Measurements from ENCODE around the gene MIA3. TPM values are rescaled to one million over a fixed set of nuclear protein-coding genes. Genes with fewer than 3 reads are reported as not detected.

The MIA3 gene
- total and polyA plus RNA-seq, 4 donors: 20.7 to 69.3 (median 41.6) TPM

- Histone ChIP-seq H3K4me3 (no peak overlapping the region), H3K36me3 (ENCODE audit: control insufficient read depth in 4 of 4, insufficient read depth in 4 of 4, low read length in 4 of 4) (peaks cover 9 to 22% (median 12%) of the 10 kb centered on the region in 4 donors), H3K4me1 (ENCODE audit: control insufficient read depth in 5 of 5, insufficient read depth in 5 of 5, low read length in 5 of 5) (peaks cover 0 to 9% (median 4%) of the 10 kb centered on the region in 5 donors), H3K9ac (ENCODE audit: insufficient read depth in 1 of 2, low read length in 2 of 2) (no peak overlapping the region), H3K27me3 (ENCODE audit: control insufficient read depth in 3 of 3, insufficient read depth in 3 of 3, low read length in 2 of 3) (no peaks in the 10 kb centered on the region), H3K9me3 (ENCODE audit: control insufficient read depth in 4 of 4, insufficient read depth in 3 of 4, low read length in 3 of 4) (no peaks in the 10 kb centered on the region), H3K27ac (ENCODE audit: low read depth in 1 of 2, low read length in 1 of 2) (no peak overlapping the region)
- no peak for TF ChIP-seq CTCF (IDR thresholded peaks at IDR 0.05; ENCODE audit: control extremely low read depth, extremely low read depth)
- DNase-seq (no peak), ATAC-seq (ENCODE audit: insufficient read depth, low FRiP score) (no peak)
These were observed 5.6 kb downstream of the MIA3 start for GRCh38 chr1:222623458-222623857.

- WGBS, 2 donors: 91 to 95% methylated on average over 7 of the region's 7 CpGs
- no peak overlapping the region for H3K27ac ChIP-seq (ENCODE audit: low read depth in 1 of 2, low read length in 1 of 2)
- DNase-seq (no peak), ATAC-seq (ENCODE audit: insufficient read depth, low FRiP score) (no peak)
- H3K27me3 ChIP-seq (ENCODE audit: control insufficient read depth in 3 of 3, insufficient read depth in 3 of 3, low read length in 2 of 3): no peaks in the 10 kb centered on the region
- no peaks in the 10 kb centered on the region for H3K9me3 ChIP-seq (ENCODE audit: control insufficient read depth in 4 of 4, insufficient read depth in 3 of 4, low read length in 3 of 4)
- peaks cover 9 to 24% (median 17%) of the 10 kb centered on the region in 4 donors for H3K36me3 ChIP-seq (ENCODE audit: control insufficient read depth in 4 of 4, insufficient read depth in 4 of 4, low read length in 4 of 4)
- H3K4me1 ChIP-seq (ENCODE audit: control insufficient read depth in 5 of 5, insufficient read depth in 5 of 5, low read length in 5 of 5): peaks cover 0 to 5% (median 4%) of the 10 kb centered on the region in 5 donors
- no peak for TF ChIP-seq CTCF (IDR thresholded peaks at IDR 0.05; ENCODE audit: control extremely low read depth, extremely low read depth)
- no peak overlapping the region for H3K4me3 ChIP-seq
- no peak overlapping the region for H3K9ac ChIP-seq (ENCODE audit: insufficient read depth in 1 of 2, low read length in 2 of 2)
These were observed 6.3 kb downstream of the MIA3 start for GRCh38 chr1:222624214-222624613.

GRCh38 chr1:222627232-222627631 is 9.3 kb downstream of the MIA3 start:
- H3K9ac ChIP-seq (ENCODE audit: insufficient read depth in 1 of 2, low read length in 2 of 2): no peak overlapping the region
- H3K27me3 ChIP-seq (ENCODE audit: control insufficient read depth in 3 of 3, insufficient read depth in 3 of 3, low read length in 2 of 3): no peaks in the 10 kb centered on the region
- H3K9me3 ChIP-seq (ENCODE audit: control insufficient read depth in 4 of 4, insufficient read depth in 3 of 4, low read length in 3 of 4): no peaks in the 10 kb centered on the region
- ATAC-seq (ENCODE audit: insufficient read depth, low FRiP score): no peak
- TF ChIP-seq CTCF (IDR thresholded peaks at IDR 0.05; ENCODE audit: control extremely low read depth, extremely low read depth): no peak
- H3K4me1 ChIP-seq (ENCODE audit: control insufficient read depth in 5 of 5, insufficient read depth in 5 of 5, low read length in 5 of 5): no peaks in the 10 kb centered on the region
- H3K36me3 ChIP-seq (ENCODE audit: control insufficient read depth in 4 of 4, insufficient read depth in 4 of 4, low read length in 4 of 4): peaks cover 9 to 32% (median 22%) of the 10 kb centered on the region in 4 donors
- 87 to 94% methylated on average over 6 of the region's 6 CpGs for WGBS, 2 donors
- H3K27ac ChIP-seq (ENCODE audit: low read depth in 1 of 2, low read length in 1 of 2): peak overlapping the region in 1 of 2 donors; percentile 46
- no peak overlapping the region for H3K4me3 ChIP-seq
- no peak for DNase-seq

- no peak for TF ChIP-seq CTCF (IDR thresholded peaks at IDR 0.05; ENCODE audit: control extremely low read depth, extremely low read depth)
- Histone ChIP-seq H3K9ac (ENCODE audit: insufficient read depth in 1 of 2, low read length in 2 of 2) (no peak overlapping the region), H3K4me1 (ENCODE audit: control insufficient read depth in 5 of 5, insufficient read depth in 5 of 5, low read length in 5 of 5) (no peaks in the 10 kb centered on the region), H3K36me3 (ENCODE audit: control insufficient read depth in 4 of 4, insufficient read depth in 4 of 4, low read length in 4 of 4) (peaks cover 8 to 34% (median 20%) of the 10 kb centered on the region in 4 donors), H3K27me3 (ENCODE audit: control insufficient read depth in 3 of 3, insufficient read depth in 3 of 3, low read length in 2 of 3) (no peaks in the 10 kb centered on the region), H3K9me3 (ENCODE audit: control insufficient read depth in 4 of 4, insufficient read depth in 3 of 4, low read length in 3 of 4) (no peaks in the 10 kb centered on the region), H3K4me3 (no peak overlapping the region), H3K27ac (ENCODE audit: low read depth in 1 of 2, low read length in 1 of 2) (no peak overlapping the region)
- WGBS, 2 donors: 92 to 96% methylated on average over 7 of the region's 7 CpGs
- ATAC-seq (ENCODE audit: insufficient read depth, low FRiP score) (no peak), DNase-seq (no peak)
These were observed 12.1 kb downstream of the MIA3 start for GRCh38 chr1:222629921-222630535.
